ENCODE results near the gene OPRL1.

GRCh38 chr20:64068386-64069208 lies 11.3 kb upstream of the OPRL1 start:
- no peak for TF ChIP-seq CTCF (IDR thresholded peaks at IDR 0.05)
- no peak for TF ChIP-seq POLR2A (IDR thresholded peaks at IDR 0.05)
